Calu3 (cell line): ENCODE data around the gene DMD. TPM values are rescaled to one million over a fixed set of nuclear protein-coding genes. Genes with fewer than 3 reads are reported as not detected.

Source experiments
- BruUV-seq: library from RNA; stranded (reverse); fragments of 400-500 nt; replicated peaks from 2 replicates; lab custom pipeline; 2021; lab: Mats Ljungman, UMichigan
- CTCF ChIA-PET: fragments of 300-600 bp; sonication (Branson Sonifier 250); formaldehyde crosslinking; loops from one replicate; lab custom pipeline; 2022; ENCODE audit warnings: antibody characterized with exemption; lab: Charles Lee
- DNase-seq: peaks from one replicate; pipeline ENCODE4 v3.0.0; 2022
- H3K27ac Mint-ChIP-seq: one replicate; pipeline ENCODE4 v1.8.0; 2022; ENCODE audit warnings: mixed read lengths; ENCODE audit not compliant: unreplicated experiment
- H3K27me3 Mint-ChIP-seq: one replicate; pipeline ENCODE4 v1.8.0; 2022; ENCODE audit warnings: mixed read lengths; ENCODE audit not compliant: unreplicated experiment
- H3K36me3 Mint-ChIP-seq: one replicate; pipeline ENCODE4 v1.8.0; 2022; ENCODE audit warnings: mild to moderate bottlenecking, moderate library complexity, mixed read lengths; ENCODE audit not compliant: insufficient read depth, unreplicated experiment
- H3K4me1 Mint-ChIP-seq: one replicate; pipeline ENCODE4 v1.8.0; 2022; ENCODE audit warnings: mild to moderate bottlenecking, low read depth, mixed read lengths; ENCODE audit not compliant: unreplicated experiment
- H3K4me3 Mint-ChIP-seq: one replicate; pipeline ENCODE4 v1.8.0; 2022; ENCODE audit warnings: mild to moderate bottlenecking, low read depth, moderate library complexity, mixed read lengths; ENCODE audit not compliant: unreplicated experiment
- H3K9me3 Mint-ChIP-seq: one replicate; pipeline ENCODE4 v1.8.0; 2022; ENCODE audit warnings: low read depth, mixed read lengths; ENCODE audit not compliant: unreplicated experiment
- CTCF ChIP-seq: fragments of 200-600 bp; IDR thresholded peaks from one replicate; pipeline ENCODE4 v1.8.0; 2022; ENCODE audit warnings: antibody characterized with exemption; ENCODE audit not compliant: unreplicated experiment
- intact Hi-C: fragments of 100-400 bp; cut with micrococcal nuclease; formaldehyde crosslinking; loops from one replicate; pipeline ENCODE4 v1.10.0; 2022; ENCODE audit not compliant: unreplicated experiment
- total RNA-seq: library from RNA; stranded (reverse); gene quantifications from 2 replicates; pipeline ENCODE4 v1.2.3, GENCODE V29; 2022

DMD gene
- total RNA-seq, 1 experiment from 2014 or later = 11.6 TPM

- Mint-ChIP-seq H3K27me3 (no peaks in the 10 kb centered on the region), H3K4me1 (no peaks in the 10 kb centered on the region), H3K36me3 (no peaks in the 10 kb centered on the region), H3K27ac (no peak overlapping the region), H3K4me3 (no peak overlapping the region), H3K9me3 (peaks cover 5% of the 10 kb centered on the region)
- TF ChIP-seq CTCF = no peak
- CTCF ChIA-PET = no interaction called here
- DNase-seq = no peak
- no TSS peak for BruUV-seq
- intact Hi-C loops = no loop called here
Observed at GRCh38 chrX:33041141-33041540, 170.2 kb downstream of the DMD start.

DNA sequence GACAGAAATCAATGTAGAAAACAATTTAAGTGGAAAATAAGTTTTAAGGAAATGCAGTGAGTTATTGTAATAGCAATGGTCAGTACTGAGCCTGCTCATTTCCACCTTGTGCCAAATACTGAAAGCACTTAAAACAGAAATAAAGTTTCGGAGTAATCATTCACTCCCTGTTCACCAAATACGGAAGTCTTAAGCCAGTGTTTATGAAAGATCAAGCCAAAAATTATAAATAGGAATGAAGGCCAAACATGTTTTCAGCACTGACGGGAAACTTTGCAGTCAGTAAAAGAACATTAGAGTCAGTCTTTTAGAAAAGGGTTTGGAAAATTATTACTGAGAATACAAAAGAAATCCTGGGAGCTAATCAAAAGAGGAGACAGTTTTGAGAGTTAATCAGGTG is 178.6 kb downstream of the DMD start:
- no peaks in the 10 kb centered on the region for H3K4me1 Mint-ChIP-seq
- CTCF ChIA-PET = no interaction called here
- intact Hi-C loops = no loop called here
- DNase-seq = no peak
- H3K36me3 Mint-ChIP-seq = no peaks in the 10 kb centered on the region
- no peaks in the 10 kb centered on the region for H3K9me3 Mint-ChIP-seq
- no peak overlapping the region for H3K27ac Mint-ChIP-seq
- H3K4me3 Mint-ChIP-seq = no peak overlapping the region
- BruUV-seq = no TSS peak
- no peak for TF ChIP-seq CTCF
- no peaks in the 10 kb centered on the region for H3K27me3 Mint-ChIP-seq

- intact Hi-C loops = no loop called here
- BruUV-seq = no TSS peak
- H3K36me3 Mint-ChIP-seq = no peaks in the 10 kb centered on the region
- no peaks in the 10 kb centered on the region for H3K4me1 Mint-ChIP-seq
- no peak for DNase-seq
- no peak overlapping the region for H3K27ac Mint-ChIP-seq
- no peak for TF ChIP-seq CTCF
- H3K4me3 Mint-ChIP-seq = no peak overlapping the region
- CTCF ChIA-PET = no interaction called here
- no peaks in the 10 kb centered on the region for H3K9me3 Mint-ChIP-seq
- no peaks in the 10 kb centered on the region for H3K27me3 Mint-ChIP-seq
Observed at GRCh38 chrX:33014949-33015348, 196.4 kb downstream of the DMD start.

GRCh38 chrX:33014086-33014485 is 197.3 kb downstream of the DMD start:
- intact Hi-C loops = no loop called here
- Mint-ChIP-seq H3K27me3 (no peaks in the 10 kb centered on the region), H3K4me1 (no peaks in the 10 kb centered on the region), H3K27ac (no peak overlapping the region), H3K9me3 (no peaks in the 10 kb centered on the region), H3K36me3 (no peaks in the 10 kb centered on the region), H3K4me3 (no peak overlapping the region)
- TF ChIP-seq CTCF = no peak
- CTCF ChIA-PET = no interaction called here
- DNase-seq = no peak
- BruUV-seq = no TSS peak
